Activated CD4-positive, alpha-beta T cell treated with anti-CD3 and anti-CD28 coated beads, Interleukin-2, amount 50 U/mL, for 16 hours (primary cell): ENCODE results near the gene TDRD3.
"Not testable (repeated sequence)": the region's sequence is repeated elsewhere in the genome, so short reads cannot be mapped to it uniquely, and the experiment has no call there.

Experiments used
- DNase-seq: peaks from one replicate; pipeline ENCODE4 v3.0.0-alpha.2; 2020

TDRD3 gene

GRCh38 chr13:60398907-60399589 is 2.0 kb downstream of the TDRD3 start:
- peak; percentile 24 for DNase-seq

- DNase-seq: no peak
Observed at GRCh38 chr13:60402022-60402421, 5.0 kb downstream of the TDRD3 start.

- no peak for DNase-seq
Observed at GRCh38 chr13:60407095-60407494, 10.1 kb downstream of the TDRD3 start.

GRCh38 chr13:60407852-60408251 is 10.8 kb downstream of the TDRD3 start:
- not testable (repeated sequence) for DNase-seq

GRCh38 chr13:60409574-60410292 is 12.7 kb downstream of the TDRD3 start:
- not testable (repeated sequence) for DNase-seq

GRCh38 chr13:60410299-60410698 is 13.3 kb downstream of the TDRD3 start:
- no peak for DNase-seq

- no peak for DNase-seq
Observed at GRCh38 chr13:60411464-60411863, 14.4 kb downstream of the TDRD3 start.

GRCh38 chr13:60411983-60412382 is 15.0 kb downstream of the TDRD3 start:
- no peak for DNase-seq

- no peak for DNase-seq
Observed at GRCh38 chr13:60412909-60413616, 16.0 kb downstream of the TDRD3 start.

- DNase-seq: no peak
Observed at GRCh38 chr13:60414177-60414576, 17.2 kb downstream of the TDRD3 start.

- peak; percentile 51 for DNase-seq
Observed at GRCh38 chr13:60417734-60418133, 20.7 kb downstream of the TDRD3 start.

GRCh38 chr13:60418954-60419353 is 21.9 kb downstream of the TDRD3 start:
- no peak for DNase-seq

- DNase-seq: no peak
Observed at GRCh38 chr13:60425332-60425731, 28.3 kb downstream of the TDRD3 start.

- DNase-seq: no peak
Observed at GRCh38 chr13:60426075-60426474, 29.1 kb downstream of the TDRD3 start.

GRCh38 chr13:60427285-60427684 is 30.3 kb downstream of the TDRD3 start:
- no peak for DNase-seq

- peak; percentile 58 for DNase-seq
Observed at GRCh38 chr13:60431108-60431700, 34.2 kb downstream of the TDRD3 start.

- DNase-seq: no peak
Observed at GRCh38 chr13:60433505-60433904, 36.5 kb downstream of the TDRD3 start.

- DNase-seq: no peak
Observed at GRCh38 chr13:60435762-60436374, 38.8 kb downstream of the TDRD3 start.

- no peak for DNase-seq
Observed at GRCh38 chr13:60439201-60439600, 42.2 kb downstream of the TDRD3 start.

GRCh38 chr13:60441761-60442160 is 44.7 kb downstream of the TDRD3 start:
- no peak for DNase-seq

GRCh38 chr13:60448907-60449510 is 52.0 kb downstream of the TDRD3 start:
- DNase-seq: peak; percentile 35

GRCh38 chr13:60453490-60453889 is 56.5 kb downstream of the TDRD3 start:
- no peak for DNase-seq

- DNase-seq: no peak
Observed at GRCh38 chr13:60454425-60454824, 57.4 kb downstream of the TDRD3 start.
